ENCODE data around the gene DOK7.

DNA sequence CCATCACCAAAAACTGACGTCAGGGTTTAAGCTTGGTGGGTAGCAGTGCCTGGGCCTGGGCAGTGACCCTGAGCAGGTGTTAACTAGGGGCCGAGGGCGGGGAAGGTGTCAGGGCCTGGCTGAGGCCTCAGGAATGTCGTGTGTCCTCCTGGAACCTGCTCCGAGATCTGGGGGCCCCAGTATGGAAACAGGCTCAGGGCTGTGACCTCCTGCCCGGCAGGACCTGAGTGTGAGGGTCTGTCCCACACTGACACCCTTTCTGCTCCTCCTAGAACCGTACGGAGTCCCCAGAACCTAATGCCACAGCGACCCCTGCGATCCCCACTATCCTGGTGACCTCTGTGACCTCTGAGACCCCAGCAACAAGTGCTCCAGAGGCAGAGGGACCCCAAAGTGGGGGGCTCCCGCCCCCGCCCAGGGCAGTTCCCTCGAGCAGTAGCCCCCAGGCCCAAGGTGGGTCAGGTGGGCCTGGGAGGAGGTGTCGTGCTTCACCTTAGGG, 20.6 kb upstream of the DOK7 start:
- TF ChIP-seq POLR2AphosphoS5 (IDR thresholded peaks at IDR 0.05) (no peak), CTCF (IDR thresholded peaks at IDR 0.05) (no peak)

Data from breast epithelium (tissue), 3 donors.